DMS79 treated with DMSO at 0.1 percent for 48 hours (cell line): Measurements from ENCODE around the gene INPP1.
A peak's percentile ranks its signal among the peaks of the same experiment; 100 is the strongest.
"Not testable (repeated sequence)": the region's sequence is repeated elsewhere in the genome, so short reads cannot be mapped to it uniquely, and the experiment has no call there.

Source experiments
- DNase-seq: peaks from one replicate; lab custom pipeline; 2025; lab: John Stamatoyannopoulos, UW

Gene INPP1

GRCh38 chr2:190333928-190334327 lies 9.5 kb upstream of the INPP1 start:
- DNase-seq, result no peak

GRCh38 chr2:190334479-190335224 lies 8.7 kb upstream of the INPP1 start:
- DNase-seq, result no peak

GRCh38 chr2:190335225-190335559 lies 8.2 kb upstream of the INPP1 start:
- DNase-seq, result no peak

- not testable (repeated sequence) for DNase-seq
Observed at GRCh38 chr2:190335584-190335983, 7.8 kb upstream of the INPP1 start.

- no peak for DNase-seq
Observed at GRCh38 chr2:190336420-190336819, 7.0 kb upstream of the INPP1 start.

- DNase-seq, result no peak
Observed at GRCh38 chr2:190338453-190338852, 4.9 kb upstream of the INPP1 start.

GRCh38 chr2:190339394-190339793 lies 4.0 kb upstream of the INPP1 start:
- no peak for DNase-seq

- DNase-seq, result no peak
Observed at GRCh38 chr2:190340369-190340768, 3.0 kb upstream of the INPP1 start.

GRCh38 chr2:190342611-190343010 lies 778 bp upstream of the INPP1 start:
- no peak for DNase-seq

GRCh38 chr2:190343089-190343535 lies 277 bp upstream of the INPP1 start:
- DNase-seq, result peak; percentile 38

GRCh38 chr2:190344276-190344827 lies 963 bp downstream of the INPP1 start:
- DNase-seq, result peak; percentile 62

- DNase-seq, result no peak
Observed at GRCh38 chr2:190350371-190350770, 7.0 kb downstream of the INPP1 start.

GRCh38 chr2:190351955-190352354 lies 8.6 kb downstream of the INPP1 start:
- DNase-seq, result no peak

- DNase-seq, result peak; percentile 28
Observed at GRCh38 chr2:190352668-190353536, 9.5 kb downstream of the INPP1 start.

GRCh38 chr2:190353537-190353899 lies 10.1 kb downstream of the INPP1 start:
- no peak for DNase-seq

GRCh38 chr2:190354003-190354690 lies 10.8 kb downstream of the INPP1 start:
- no peak for DNase-seq

- no peak for DNase-seq
Observed at GRCh38 chr2:190355968-190356644, 12.7 kb downstream of the INPP1 start.

- no peak for DNase-seq
Observed at GRCh38 chr2:190357600-190357999, 14.2 kb downstream of the INPP1 start.

GRCh38 chr2:190358655-190359448 lies 15.5 kb downstream of the INPP1 start:
- DNase-seq, result not testable (repeated sequence)

- no peak for DNase-seq
Observed at GRCh38 chr2:190360561-190360960, 17.2 kb downstream of the INPP1 start.

GRCh38 chr2:190360965-190361364 lies 17.6 kb downstream of the INPP1 start:
- DNase-seq, result no peak
